IMR-90 (cell line): ENCODE results near the gene CXorf38. TPM values are rescaled to one million over a fixed set of nuclear protein-coding genes. Genes with fewer than 3 reads are reported as not detected.

Experiments used
- ATAC-seq: fragments of 200-7000 bp; cut with Tn5 transposase; 2 replicates; pipeline ENCODE4 v1.9.1; 2020; ENCODE audit warnings: low read depth, mild to moderate bottlenecking, moderate library complexity
- BruUV-seq: library from RNA; stranded (reverse); fragments of 400-500 nt; replicated peaks from 2 replicates; lab custom pipeline; 2021; lab: Mats Ljungman, UMichigan
- CTCF ChIA-PET: fragments of 300-600 bp; formaldehyde crosslinking; extraction: SDS; loops from one replicate; lab custom pipeline; 2021; ENCODE audit warnings: antibody characterized with exemption; lab: Yijun Ruan, JAX
- POLR2A ChIA-PET: fragments of 300-600 bp; sonication (Branson Sonifier 250); formaldehyde crosslinking; loops from one replicate; lab custom pipeline; 2022; ENCODE audit warnings: antibody characterized with exemption; ENCODE audit not compliant: unreplicated experiment; lab: Charles Lee
- DNase-seq: peaks from one replicate; pipeline ENCODE4 v3.0.0; 2013
- H2AFZ ChIP-seq: replicated peaks from 2 replicates; pipeline ENCODE3; 2013; ENCODE audit warnings: low read length, mild to moderate bottlenecking; ENCODE audit not compliant: poor library complexity
- H2AK5ac ChIP-seq: 2 replicates; pipeline ENCODE4 v1.6.1; 2013; ENCODE audit warnings: low read depth, low read length, inconsistent platforms
- H2AK9ac ChIP-seq: replicated peaks from 2 replicates; pipeline ENCODE3; 2013; ENCODE audit warnings: mild to moderate bottlenecking, low read depth, low read length, moderate library complexity; ENCODE audit not compliant: poor library complexity
- H2BK120ac ChIP-seq: 2 replicates; pipeline ENCODE4 v1.6.1; 2013; ENCODE audit warnings: low read depth, low read length, inconsistent platforms
- H2BK15ac ChIP-seq: 3 replicates; pipeline ENCODE4 v1.6.1; 2013; ENCODE audit warnings: low read depth, low read length, inconsistent platforms
- H2BK20ac ChIP-seq: 2 replicates; pipeline ENCODE4 v1.6.1; 2013; ENCODE audit warnings: low read depth, mild to moderate bottlenecking, inconsistent platforms, low read length, moderate library complexity
- H2BK5ac ChIP-seq: 2 replicates; pipeline ENCODE4 v1.6.1; 2013; ENCODE audit warnings: mild to moderate bottlenecking, low read depth, low read length, inconsistent platforms; ENCODE audit not compliant: poor library complexity, severe bottlenecking
- H3K14ac ChIP-seq: replicated peaks from 2 replicates; pipeline ENCODE4 v1.6.1; 2013; ENCODE audit warnings: low read depth, low read length, inconsistent platforms
- H3K18ac ChIP-seq: 2 replicates; pipeline ENCODE4 v1.6.1; 2013; ENCODE audit warnings: low read depth, low read length, control low read depth
- H3K23ac ChIP-seq: 2 replicates; pipeline ENCODE4 v1.6.1; 2013; ENCODE audit warnings: low read depth, low read length, inconsistent platforms
- H3K27ac ChIP-seq: 2 replicates; pipeline ENCODE4 v1.5.1; 2013; ENCODE audit warnings: mild to moderate bottlenecking, control low read depth, low read length; ENCODE audit not compliant: insufficient read depth
- H3K27me3 ChIP-seq: 2 replicates; pipeline ENCODE4 v1.6.1; 2013; ENCODE audit warnings: low read length; ENCODE audit not compliant: control insufficient read depth, insufficient read depth
- H3K36me3 ChIP-seq: 2 replicates; pipeline ENCODE4 v1.6.1; 2013; ENCODE audit warnings: low read length, mixed read lengths; ENCODE audit not compliant: control insufficient read depth, insufficient read depth
- H3K4ac ChIP-seq: 2 replicates; pipeline ENCODE4 v1.6.1; 2013; ENCODE audit warnings: low read depth, low read length, inconsistent platforms
- H3K4me1 ChIP-seq: 2 replicates; pipeline ENCODE4 v1.6.1; 2013; ENCODE audit warnings: low read length, mixed read lengths; ENCODE audit not compliant: control insufficient read depth, insufficient read depth
- H3K4me2 ChIP-seq: 2 replicates; pipeline ENCODE4 v1.6.1; 2013; ENCODE audit warnings: low read depth, mild to moderate bottlenecking, control low read depth, low read length, moderate library complexity
- H3K4me3 ChIP-seq: 2 replicates; pipeline ENCODE4 v1.5.1; 2013; ENCODE audit warnings: low read depth, mild to moderate bottlenecking, control low read depth, low read length, moderate library complexity; ENCODE audit not compliant: insufficient read depth
- H3K56ac ChIP-seq: 2 replicates; pipeline ENCODE4 v1.6.1; 2013; ENCODE audit warnings: low read length, inconsistent platforms; ENCODE audit not compliant: insufficient read depth; ENCODE audit errors: extremely low read depth
- H3K79me1 ChIP-seq, 2 experiments: 2 replicates each; pipeline ENCODE4 v1.6.1; 2013; ENCODE audit warnings: low read length in 2 of 2, inconsistent platforms in 1 of 2, low read depth in 1 of 2
- H3K9ac ChIP-seq: 2 replicates; pipeline ENCODE4 v1.6.1; 2013; ENCODE audit warnings: low read depth, low read length, control low read depth
- H3K9me1 ChIP-seq: 2 replicates; pipeline ENCODE4 v1.6.1; 2013; ENCODE audit warnings: low read length, inconsistent platforms; ENCODE audit not compliant: insufficient read depth
- H3K9me3 ChIP-seq: 2 replicates; pipeline ENCODE4 v1.6.1; 2013; ENCODE audit warnings: low read length; ENCODE audit not compliant: control insufficient read depth, insufficient read depth
- H4K20me1 ChIP-seq: 2 replicates; pipeline ENCODE4 v1.6.1; 2013; ENCODE audit warnings: low read length, inconsistent platforms; ENCODE audit not compliant: insufficient read depth
- H4K5ac ChIP-seq: 2 replicates; pipeline ENCODE4 v1.6.1; 2013; ENCODE audit warnings: mild to moderate bottlenecking, low read depth, low read length, control low read depth
- H4K8ac ChIP-seq, 2 experiments: 2 replicates each; pipeline ENCODE4 v1.6.1; 2013; ENCODE audit warnings: low read depth in 2 of 2, low read length in 2 of 2, control low read depth in 1 of 2, inconsistent platforms in 1 of 2
- H4K91ac ChIP-seq: 2 replicates; pipeline ENCODE4 v1.6.1; 2013; ENCODE audit warnings: low read depth, low read length, inconsistent platforms; ENCODE audit not compliant: insufficient read depth
- CEBPB ChIP-seq: IDR thresholded peaks from 2 replicates; pipeline ENCODE4 v1.6.1; 2012; ENCODE audit warnings: low read depth, low read length, improper control_type of control experiment
- FOS ChIP-seq: fragments of 150-350 bp; IDR thresholded peaks from 2 replicates; pipeline ENCODE4 v1.6.1; 2016; ENCODE audit warnings: low read depth, low read length
- MAZ ChIP-seq: IDR thresholded peaks from 2 replicates; pipeline ENCODE4 v1.6.1; 2012; ENCODE audit warnings: low read depth, mild to moderate bottlenecking, low read length, improper control_type of control experiment, moderate library complexity, borderline replicate concordance
- NFE2L2 ChIP-seq: fragments of 150-350 bp; IDR thresholded peaks from 2 replicates; pipeline ENCODE4 v1.6.1; 2016; ENCODE audit warnings: low read depth, mild to moderate bottlenecking, low read length
- POLR2A ChIP-seq: IDR thresholded peaks from 2 replicates; pipeline ENCODE4 v1.6.1; 2012; ENCODE audit warnings: mild to moderate bottlenecking, low read depth, low read length
- RCOR1 ChIP-seq: IDR thresholded peaks from 2 replicates; pipeline ENCODE4 v1.6.1; 2012; ENCODE audit warnings: mild to moderate bottlenecking, low read length, improper control_type of control experiment; ENCODE audit not compliant: insufficient replicate concordance
- RFX5 ChIP-seq: IDR thresholded peaks from 2 replicates; pipeline ENCODE4 v1.8.0; 2012; ENCODE audit warnings: low read depth, mild to moderate bottlenecking, low read length, moderate library complexity
- SMC3 ChIP-seq: fragments of 150-350 bp; IDR thresholded peaks from 2 replicates; pipeline ENCODE4 v1.6.1; 2016; ENCODE audit warnings: low read depth, mild to moderate bottlenecking, antibody characterized with exemption, low read length, moderate library complexity
- WGBS, 2 experiments: methylation state at CpG; one replicate each; pipeline versions ENCODE4 v1.1.5 to v1.1.7; 2013; ENCODE audit warnings: missing lambda C conversion rate in 2 of 2; ENCODE audit not compliant: insufficient read length in 1 of 2; ENCODE audit errors: extremely low coverage in 2 of 2; 5-methylcytosine and 5-hydroxymethylcytosine counted together
- dilution Hi-C: fragments of 300-500 bp; cut with HindIII; formaldehyde crosslinking; loops from one replicate; pipeline ENCODE4 v1.14.3; 2018; ENCODE audit warnings: low sequenced_read_pairs; ENCODE audit not compliant: unreplicated experiment
- in situ Hi-C: fragments of 300-500 bp; cut with MboI; formaldehyde crosslinking; loops from 3 replicates; pipeline ENCODE4 v1.14.3; 2019; ENCODE audit warnings: low sequenced_read_pairs, inconsistent platforms, mixed read lengths
- intact Hi-C: fragments of 100-400 bp; cut with micrococcal nuclease; formaldehyde crosslinking; loops from 2 replicates; pipeline ENCODE4 v1.10.0; 2022
- polyA plus RNA-seq, 3 experiments: library from polyadenylated mRNA; depleted of rRNA; stranded (reverse); fragments of >200 nt; gene quantifications; 2 replicates each; pipeline ENCODE4 v1.2.3, GENCODE V29; 2012; ENCODE audit warnings: low replicate concordance in 1 of 3
- total RNA-seq: library from RNA; depleted of rRNA; stranded (reverse); fragments of >200 nt; gene quantifications from 2 replicates; pipeline ENCODE4 v1.2.3, GENCODE V29; 2012

Gene CXorf38
- total and polyA plus RNA-seq, 2 of the 4 experiments (the other 2 are of a cell fraction), result 7.0 to 9.9 TPM

GRCh38 chrX:40623665-40624064, 23.7 kb downstream of the CXorf38 start:
- Histone ChIP-seq H2BK5ac (no peak overlapping the region), H2BK20ac (no peak overlapping the region), H3K79me1 (no peaks in the 10 kb centered on the region), H3K9ac (no peak overlapping the region), H3K4ac (no peak overlapping the region), H4K8ac (no peak overlapping the region), H3K4me1 (peaks cover under 1% of the 10 kb centered on the region; the same call in 1 of the 2 replicates), H3K9me3 (peaks cover 2% of the 10 kb centered on the region; the same call in 1 of the 2 replicates), H3K56ac (no peak overlapping the region), H3K23ac (no peak overlapping the region), H3K27me3 (peaks cover 1% of the 10 kb centered on the region), H3K14ac (no peak overlapping the region), H3K4me3 (no peak overlapping the region), H3K27ac (no peak overlapping the region), H3K18ac (no peak overlapping the region), H4K20me1 (no peaks in the 10 kb centered on the region), H3K36me3 (peaks cover 6% of the 10 kb centered on the region; the same call in 1 of the 2 replicates), H4K91ac (no peak overlapping the region), H2BK15ac (no peak overlapping the region), H3K9me1 (no peaks in the 10 kb centered on the region), H2AK9ac (no peak overlapping the region), H2AFZ (no peak overlapping the region), H2AK5ac (no peak overlapping the region), H3K4me2 (no peak overlapping the region), H2BK120ac (no peak overlapping the region), H4K5ac (no peak overlapping the region)
- ATAC-seq (no peak), DNase-seq (no peak)
- CTCF ChIA-PET, result no interaction called here
- dilution Hi-C loops (no loop called here), intact Hi-C loops (no loop called here), in situ Hi-C loops (no loop called here)
- POLR2A ChIA-PET, result no interaction called here
- BruUV-seq, result no TSS peak
- TF ChIP-seq RFX5, result no peak
- TF ChIP-seq CEBPB, result no peak
- no peak for TF ChIP-seq POLR2A
- no peak for TF ChIP-seq SMC3
- TF ChIP-seq NFE2L2, result no peak
- TF ChIP-seq FOS, result no peak
- TF ChIP-seq MAZ, result no peak
- TF ChIP-seq RCOR1, result no peak
- WGBS, 2 experiments, result 91% methylated on average over 24 of the region's 32 CpGs; no CpG with 5 or more reads in 1 of the 2 experiments
